SKM-1 treated with dmso at 0.1 percent for 144 hours (cell line): ENCODE measurements around the gene MAML3.

Experiments
- DNase-seq: peaks from one replicate; lab custom pipeline; 2025; ENCODE audit not compliant: unreplicated experiment; lab: John Stamatoyannopoulos, UW

The MAML3 gene

DNA sequence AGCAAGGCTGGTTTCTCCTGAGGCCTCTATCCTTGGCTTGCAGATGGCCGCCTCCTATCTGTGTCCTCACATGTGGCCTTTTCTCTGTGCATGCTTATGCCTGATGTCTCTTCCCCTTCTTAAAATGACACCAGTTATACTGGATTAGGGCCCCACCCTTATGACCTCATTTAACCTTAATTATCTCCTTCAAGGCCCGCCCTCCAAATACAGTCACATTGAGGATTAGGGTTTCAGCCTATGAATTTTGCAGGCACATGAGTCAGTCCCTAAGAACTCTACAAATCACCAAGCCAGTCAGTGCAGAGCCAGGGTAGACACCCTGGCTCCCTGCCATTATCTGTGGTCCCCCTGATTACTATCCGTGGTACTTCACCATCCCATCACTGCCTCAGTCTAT is 51.6 kb downstream of the MAML3 start:
- no peak for DNase-seq

GRCh38 chr4:140100771-140101170 is 53.2 kb downstream of the MAML3 start:
- DNase-seq, result no peak

GRCh38 chr4:140099983-140100382 is 54.0 kb downstream of the MAML3 start:
- DNase-seq, result peak; percentile 49

- no peak for DNase-seq
Measured at GRCh38 chr4:140098455-140099160, 55.4 kb downstream of the MAML3 start.

- no peak for DNase-seq
Measured at GRCh38 chr4:140097572-140097971, 56.4 kb downstream of the MAML3 start.

DNA sequence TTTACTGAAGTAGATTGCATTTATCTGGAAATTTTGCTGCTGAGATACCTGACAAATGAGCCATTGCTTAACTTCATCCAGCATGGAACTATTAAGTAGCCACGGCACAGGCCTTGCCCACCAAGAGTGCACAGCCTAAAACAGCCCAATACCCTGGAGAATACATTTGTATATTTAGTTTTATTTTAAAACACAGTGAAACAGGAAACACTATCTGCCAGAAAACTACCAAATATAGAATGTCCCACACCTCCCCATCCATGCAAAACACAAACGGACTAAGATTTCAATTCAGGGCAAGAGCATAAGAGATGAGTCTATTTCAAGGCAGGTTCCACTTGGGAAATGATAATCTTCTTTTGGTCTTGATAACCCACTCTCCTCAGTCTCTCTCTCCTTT is 57.1 kb downstream of the MAML3 start:
- DNase-seq, result no peak

DNA sequence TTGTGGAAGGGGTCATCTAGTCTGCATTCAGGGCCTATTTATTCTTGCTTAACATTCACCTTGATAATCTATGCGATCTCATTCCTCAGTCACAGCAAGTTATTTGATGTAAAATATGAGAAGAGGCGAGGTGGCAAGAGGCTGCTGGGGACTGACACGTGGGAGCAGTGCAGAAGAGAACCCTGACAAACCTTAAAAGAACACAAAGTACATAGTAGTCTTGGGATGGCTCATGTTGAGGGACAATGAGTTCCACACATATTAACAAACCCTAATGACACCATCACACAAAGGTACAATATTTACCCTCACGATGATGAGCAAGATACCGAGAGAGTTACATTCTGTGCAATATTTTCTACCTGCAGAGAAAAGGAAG is 57.5 kb downstream of the MAML3 start:
- DNase-seq, result no peak

DNA sequence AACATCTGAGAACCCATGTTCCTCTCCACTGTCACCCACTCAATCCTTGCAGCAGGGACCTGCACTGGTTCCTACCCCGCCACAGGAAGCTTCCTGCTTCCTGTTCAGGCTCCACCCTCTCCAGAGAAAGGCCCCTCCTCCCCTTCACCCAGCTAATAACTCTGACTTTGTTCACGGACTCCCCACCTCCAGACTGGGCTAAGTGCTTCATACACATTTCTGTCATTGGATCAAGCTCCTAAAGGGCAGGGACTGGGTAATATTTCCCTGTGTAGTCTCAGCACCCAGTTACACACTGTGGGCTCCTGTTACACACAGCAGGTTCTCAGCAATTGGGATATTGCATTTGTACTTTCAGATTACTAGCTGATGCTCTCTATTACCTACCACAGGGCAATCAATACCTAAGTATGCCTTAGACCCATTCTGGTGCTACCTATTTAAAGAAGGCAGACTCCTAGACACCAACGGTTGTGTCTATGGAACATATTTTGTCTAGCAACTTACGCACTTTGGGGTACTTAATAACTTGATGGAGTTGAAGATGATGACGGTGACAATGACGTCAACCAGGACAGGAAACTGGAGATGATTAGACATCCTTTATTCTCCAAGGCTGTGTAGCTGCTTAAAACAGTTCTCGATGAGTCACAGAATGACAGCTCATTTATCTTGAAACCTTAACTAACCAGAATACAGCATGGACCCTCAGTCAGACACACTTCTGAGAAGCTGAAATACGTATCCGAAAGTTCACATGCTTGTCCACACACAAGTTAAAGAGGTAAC is 58.1 kb downstream of the MAML3 start:
- DNase-seq, result no peak

- peak; percentile 83 for DNase-seq
Measured at GRCh38 chr4:140094438-140095420, 59.3 kb downstream of the MAML3 start.

- DNase-seq, result no peak
Measured at GRCh38 chr4:140092094-140092851, 61.7 kb downstream of the MAML3 start.

DNA sequence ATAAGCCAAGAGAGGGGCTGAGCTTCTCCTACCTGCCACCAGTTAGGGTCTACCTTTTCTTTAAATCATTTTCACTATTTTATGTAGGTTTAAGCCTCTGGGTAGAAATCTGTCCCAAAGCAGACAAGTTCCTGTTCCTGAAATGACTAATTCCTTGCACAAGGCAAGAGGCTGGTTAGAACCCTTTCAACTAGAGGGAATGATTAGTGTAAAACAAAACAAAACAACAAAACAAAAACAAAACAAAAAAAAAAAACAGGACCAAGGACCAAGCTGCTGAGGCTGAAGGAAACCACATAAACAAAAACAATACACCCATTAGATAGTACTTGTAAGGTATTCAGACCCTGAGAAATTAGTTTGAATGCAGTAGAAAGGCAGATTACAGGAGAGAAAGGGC is 62.7 kb downstream of the MAML3 start:
- peak; percentile 46 for DNase-seq

GRCh38 chr4:140090215-140090731 is 63.7 kb downstream of the MAML3 start:
- no peak for DNase-seq

- no peak for DNase-seq
Measured at GRCh38 chr4:140089216-140089615, 64.8 kb downstream of the MAML3 start.

DNA sequence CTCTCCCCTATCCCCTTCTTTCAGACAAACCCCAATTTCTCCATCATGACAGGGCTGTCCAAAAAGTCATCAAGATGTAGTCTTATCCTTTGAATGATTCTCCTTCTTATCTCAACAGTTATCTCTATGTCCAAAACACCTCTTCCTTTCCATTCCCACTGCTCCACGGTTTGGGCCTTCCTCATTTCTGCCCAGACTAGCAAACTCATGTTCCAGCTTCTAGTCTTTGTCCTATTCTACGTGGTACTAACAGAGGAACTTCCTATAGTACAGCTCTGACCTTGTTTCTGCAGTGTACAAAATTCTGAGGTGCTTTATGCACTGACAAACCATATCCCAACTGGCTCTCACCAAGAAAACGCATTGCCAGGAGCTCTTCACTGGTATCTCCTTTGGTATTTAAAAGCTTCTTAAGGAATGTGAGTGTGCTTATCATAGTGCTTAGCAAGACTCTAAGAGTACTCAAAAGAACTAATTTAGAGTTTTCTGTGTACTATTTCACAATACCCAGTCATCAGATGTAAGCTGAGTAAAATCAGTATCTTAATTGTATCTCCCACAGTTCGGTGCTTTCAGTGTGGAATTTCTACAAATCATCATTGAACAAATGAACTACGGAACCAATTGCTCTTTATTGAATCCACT is 65.5 kb downstream of the MAML3 start:
- DNase-seq, result no peak

- DNase-seq, result no peak
Measured at GRCh38 chr4:140085881-140086280, 68.1 kb downstream of the MAML3 start.

DNA sequence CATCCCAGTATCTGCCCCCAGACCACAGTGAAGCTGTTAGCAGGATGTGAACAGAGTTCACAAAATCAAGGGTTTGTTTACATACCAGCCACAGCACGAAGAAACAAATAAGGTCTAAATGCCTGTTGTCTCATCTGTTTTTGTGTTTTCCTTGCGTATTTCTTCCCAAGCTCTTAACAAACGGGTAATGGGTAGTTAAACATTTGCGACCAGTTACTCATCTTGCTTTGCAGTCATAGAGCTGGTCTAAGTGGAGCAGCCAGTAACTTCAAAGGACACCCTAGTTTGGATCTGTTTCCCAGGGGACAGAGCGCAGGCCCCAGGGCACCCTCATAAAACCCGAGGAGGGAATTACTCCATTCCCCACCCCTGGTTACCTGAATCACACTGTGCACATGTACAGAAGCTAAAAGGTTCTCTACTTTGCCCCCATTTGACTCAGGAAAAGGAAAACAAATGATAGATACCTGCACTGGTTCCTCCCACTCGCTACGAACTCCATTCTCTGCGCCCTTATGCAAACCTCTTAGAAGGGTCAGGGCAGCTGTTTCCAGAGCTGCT is 68.8 kb downstream of the MAML3 start:
- no peak for DNase-seq

DNA sequence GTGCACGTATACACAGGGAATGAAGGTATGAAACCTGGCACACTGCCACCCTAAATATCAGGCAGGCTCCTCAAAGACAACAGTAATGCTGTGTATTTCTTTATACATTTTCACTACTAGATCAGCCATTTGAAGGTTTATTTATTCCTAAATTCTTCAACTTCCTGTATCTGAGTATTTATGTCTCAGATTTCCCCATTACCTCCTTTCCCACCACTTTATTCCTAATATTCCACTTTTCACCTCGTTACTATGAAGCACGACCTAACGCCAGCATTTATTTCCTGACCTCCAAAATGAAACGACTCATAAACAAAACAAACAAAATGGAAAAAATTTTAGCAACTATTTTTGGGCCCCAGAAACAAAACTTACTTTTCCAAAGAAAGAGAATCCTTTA is 69.6 kb downstream of the MAML3 start:
- no peak for DNase-seq

DNA sequence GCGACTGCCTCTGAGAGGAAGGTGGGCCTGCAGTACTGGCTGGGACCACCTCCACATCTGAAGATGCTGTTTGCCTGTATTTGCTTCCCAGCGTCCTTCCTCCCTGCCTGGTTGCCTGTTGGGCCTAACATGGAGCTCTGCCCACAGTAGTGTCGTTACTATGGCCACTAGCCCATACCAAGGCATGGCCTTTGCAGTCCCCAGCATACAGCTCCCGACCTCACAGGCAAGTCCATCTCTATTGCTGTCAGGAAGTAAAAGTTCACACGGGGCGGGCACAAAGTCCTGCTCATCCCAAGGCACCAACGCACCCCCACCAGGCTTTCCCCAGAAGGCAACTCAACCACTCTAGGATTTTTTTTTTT is 71.6 kb downstream of the MAML3 start:
- DNase-seq, result no peak

DNA sequence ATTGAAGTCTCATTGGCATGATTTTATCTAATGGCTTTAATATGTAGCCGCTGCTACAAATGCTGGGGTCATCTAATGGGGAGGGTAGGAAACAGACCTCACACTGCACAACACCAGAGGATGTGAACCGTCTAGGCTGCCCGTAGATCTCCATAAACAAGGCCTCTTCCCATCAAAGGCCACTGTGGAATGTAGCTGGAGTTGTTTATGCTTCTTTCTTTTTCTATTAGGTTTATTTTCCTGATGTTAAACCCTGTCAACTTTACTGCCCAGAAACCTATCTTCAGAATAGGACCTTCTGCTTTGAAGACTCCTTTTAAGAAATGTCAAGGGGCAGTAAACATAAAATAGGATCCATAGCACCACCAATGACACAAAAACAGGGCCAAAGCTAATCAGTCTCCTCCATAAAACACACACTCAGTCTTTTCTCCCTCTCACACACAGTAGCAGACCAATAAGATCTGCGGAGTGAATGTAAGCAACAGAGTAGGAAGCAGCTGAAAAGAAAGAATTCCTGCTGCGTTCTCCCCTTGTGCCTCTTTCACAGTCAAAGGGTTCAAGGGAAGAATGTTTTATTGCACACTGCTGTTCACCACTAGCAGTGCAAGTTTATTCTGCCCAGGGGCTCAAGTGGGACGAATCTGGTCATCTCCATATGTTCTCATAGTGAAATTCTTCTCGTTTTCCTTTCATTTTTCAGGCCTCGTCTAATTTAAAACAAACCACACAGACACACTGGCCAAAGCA is 72.2 kb downstream of the MAML3 start:
- DNase-seq, result no peak
